Endothelial cell of umbilical vein (primary cell): ENCODE measurements around the gene SORCS2. TPM values are rescaled to one million over a fixed set of nuclear protein-coding genes. Genes with fewer than 3 reads are reported as not detected.

Experiments
- BruUV-seq: library from RNA; stranded (reverse); fragments of 400-500 nt; replicated peaks from 2 replicates; lab custom pipeline; 2021; lab: Mats Ljungman, UMichigan
- CTCF ChIA-PET: fragments of 300-600, 350-600 bp; sonication (Branson Sonifier 250); formaldehyde crosslinking; loops from one replicate; lab custom pipeline; 2021; ENCODE audit warnings: antibody characterized with exemption, inconsistent platforms; lab: Charles Lee
- POLR2A ChIA-PET: fragments of 300-600, 350-600 bp; sonication (Branson Sonifier 250); formaldehyde crosslinking; loops from one replicate; lab custom pipeline; 2021; ENCODE audit warnings: antibody characterized with exemption, inconsistent platforms; lab: Charles Lee
- DNase-seq: peaks from one replicate; pipeline ENCODE4 v3.0.0-alpha.2; 2011; ENCODE audit warnings: low read depth, low spot score
- FAIRE-seq: peaks from 2 replicates; lab custom pipeline; 2011; peaks lifted over from hg19 to GRCh38; lab: Jason Lieb, UNC
- H2AFZ ChIP-seq: 2 replicates; pipeline ENCODE4 v1.6.0; 2012; ENCODE audit warnings: low read depth, low read length, control low read depth, inconsistent platforms
- H3K27ac ChIP-seq: 2 replicates; pipeline ENCODE4 v1.5.1; 2011; ENCODE audit warnings: low read depth, mild to moderate bottlenecking, control low read depth, low read length, moderate library complexity; ENCODE audit not compliant: insufficient read depth
- H3K27me3 ChIP-seq, 2 experiments: 2 replicates each; pipeline versions ENCODE4 v1.6.0 to v1.6.1; 2011; ENCODE audit warnings: low read length in 2 of 2, mixed read lengths in 1 of 2; ENCODE audit not compliant: control insufficient read depth in 2 of 2, insufficient read depth in 2 of 2
- H3K36me3 ChIP-seq, 2 experiments: 2 replicates in 1 of 2; 3 replicates in 1 of 2; pipeline ENCODE4 v1.5.1; 2011; ENCODE audit warnings: low read length in 2 of 2, mild to moderate bottlenecking in 1 of 2, moderate library complexity in 1 of 2; ENCODE audit not compliant: control insufficient read depth in 2 of 2, insufficient read depth in 2 of 2; ENCODE audit errors: extremely low read depth in 1 of 2
- H3K4me1 ChIP-seq: 3 replicates; pipeline ENCODE4 v1.5.1; 2011; ENCODE audit warnings: mild to moderate bottlenecking, low read length; ENCODE audit not compliant: control insufficient read depth, insufficient read depth; ENCODE audit errors: extremely low read depth
- H3K4me2 ChIP-seq: 2 replicates; pipeline ENCODE4 v1.6.1; 2011; ENCODE audit warnings: low read length, control low read depth, mixed read lengths; ENCODE audit not compliant: insufficient read depth
- H3K4me3 ChIP-seq, 3 experiments: fragments of 200-600 bp in 1 of 3; sonication (generic), shearing (Covaris generic) in 1 of 3; replicated peaks in 1 of 3; 2 replicates each; pipeline ENCODE4 v1.5.1; 2011 to 2016; ENCODE audit warnings: control low read depth in 3 of 3, low read length in 3 of 3, mild to moderate bottlenecking in 2 of 3, inconsistent platforms in 1 of 3, low read depth in 1 of 3, moderate library complexity in 1 of 3; ENCODE audit not compliant: insufficient read depth in 1 of 3
- H3K79me2 ChIP-seq: 2 replicates; pipeline ENCODE4 v1.6.0; 2012; ENCODE audit warnings: low read length, inconsistent platforms; ENCODE audit not compliant: control insufficient read depth, insufficient read depth
- H3K9ac ChIP-seq: replicated peaks from 2 replicates; pipeline ENCODE3; 2011; ENCODE audit warnings: low read length, control low read depth; ENCODE audit not compliant: insufficient read depth; ENCODE audit errors: extremely low read depth
- H3K9me1 ChIP-seq: replicated peaks from 3 replicates; pipeline ENCODE4 v1.6.0; 2011; ENCODE audit warnings: mild to moderate bottlenecking, low read length; ENCODE audit not compliant: control insufficient read depth, insufficient read depth; ENCODE audit errors: extremely low read depth
- H3K9me3 ChIP-seq: replicated peaks from 2 replicates; pipeline ENCODE4 v1.5.1; 2012; ENCODE audit warnings: low read length, inconsistent platforms; ENCODE audit not compliant: control insufficient read depth, insufficient read depth
- H4K20me1 ChIP-seq: replicated peaks from 2 replicates; pipeline ENCODE3; 2011; ENCODE audit warnings: mild to moderate bottlenecking, low read length; ENCODE audit not compliant: control insufficient read depth, insufficient read depth; ENCODE audit errors: extremely low read depth
- CTCF ChIP-seq, 2 donors: IDR thresholded peaks; 1 replicate in 1 of 2; 2 replicates in 1 of 2; pipeline ENCODE4 v1.5.1; 2011; ENCODE audit warnings: low read length in 2 of 2, mild to moderate bottlenecking in 2 of 2, moderate library complexity in 2 of 2, control low read depth in 1 of 2, inconsistent platforms in 1 of 2, low read depth in 1 of 2; ENCODE audit not compliant: insufficient read depth in 1 of 2; ENCODE audit errors: extremely low read depth in 1 of 2
- MAX ChIP-seq: IDR thresholded peaks from 2 replicates; pipeline ENCODE4 v1.6.1; 2011; ENCODE audit not compliant: insufficient read depth, insufficient read length
- MYC ChIP-seq: IDR thresholded peaks from one replicate; pipeline ENCODE4 v1.6.1; 2011; ENCODE audit warnings: mild to moderate bottlenecking, low read depth, low read length
- POLR2AphosphoS5 ChIP-seq: IDR thresholded peaks from 2 replicates; pipeline ENCODE4 v1.6.1; 2012; ENCODE audit warnings: low read depth, mild to moderate bottlenecking, control low read depth, low read length, moderate library complexity; ENCODE audit not compliant: insufficient read depth
- dilution Hi-C: fragments of 300-500 bp; cut with MboI; formaldehyde crosslinking; loops from one replicate; pipeline ENCODE4 v1.15.0; 2019; ENCODE audit warnings: low sequenced_read_pairs; ENCODE audit not compliant: extremely low pct_ligation_motif_present
- intact Hi-C: fragments of 100-400 bp; cut with micrococcal nuclease; formaldehyde crosslinking; loops from one replicate; pipeline ENCODE4 v1.10.0; 2022
- polyA plus RNA-seq, 4 experiments: library from polyadenylated mRNA; depleted of rRNA in 3 of 4; stranded (reverse) in 3 of 4; unstranded in 1 of 4; fragments of >200 nt; gene quantifications; 2 replicates each; pipeline versions ENCODE4 v1.2.1 to v1.2.3, GENCODE V29; 2011 to 2012; ENCODE audit warnings: missing spikeins in 1 of 4
- total RNA-seq: library from RNA; stranded (reverse); gene quantifications from 2 replicates; pipeline ENCODE4 v1.2.3, GENCODE V29; 2021

Gene SORCS2
- total and polyA plus RNA-seq, 2 donors (not counting 3 experiments of a cell fraction or from before 2014, with no cell fraction given), result not detected

GRCh38 chr4:7304436-7304835, 112.1 kb downstream of the SORCS2 start:
- Histone ChIP-seq H3K9me1 (no peaks in the 10 kb centered on the region), H3K4me3 (no peak overlapping the region), H2AFZ (no peak overlapping the region), H3K27me3 (no peaks in the 10 kb centered on the region), H3K79me2 (no peaks in the 10 kb centered on the region), H3K27ac (no peak overlapping the region), H3K4me1 (no peaks in the 10 kb centered on the region), H3K36me3 (no peaks in the 10 kb centered on the region), H3K4me2 (no peak overlapping the region), H4K20me1 (no peaks in the 10 kb centered on the region), H3K9me3 (no peaks in the 10 kb centered on the region), H3K9ac (no peak overlapping the region)
- intact Hi-C loops, result no loop called here
- no peak for FAIRE-seq
- DNase-seq, result no peak
- CTCF ChIA-PET, result no interaction called here
- dilution Hi-C loops, result no loop called here
- no TSS peak for BruUV-seq
- TF ChIP-seq POLR2AphosphoS5 (no peak), MYC (no peak), CTCF (IDR thresholded peaks at IDR 0.05; ENCODE audit: extremely low read depth in 1 of 2, insufficient read depth in 1 of 2, low read depth in 1 of 2, low read length in 2 of 2) (no peak), MAX (no peak)
- POLR2A ChIA-PET, result no interaction called here
